A549 (cell line): Measurements from ENCODE around the gene NEK9. TPM values are rescaled to one million over a fixed set of nuclear protein-coding genes. Genes with fewer than 3 reads are reported as not detected.

Experiments
- ATAC-seq, 2 experiments: fragments of 200-7000 bp in 1 of 2; fragments of >200 bp in 1 of 2; cut with Nextera tagmentation in 1 of 2; cut with Tn5 transposase in 1 of 2; 3 replicates each; pipeline versions ENCODE4 v1.8.0 to v1.9.1; 2018 to 2020; ENCODE audit warnings: mild to moderate bottlenecking in 1 of 2, moderate library complexity in 1 of 2
- CTCF ChIA-PET: fragments of 300-600 bp; sonication (Branson Sonifier 250); formaldehyde crosslinking; extraction: SDS; loops from one replicate; lab custom pipeline; 2021; ENCODE audit warnings: antibody characterized with exemption, inconsistent platforms; lab: Yijun Ruan, JAX
- POLR2A ChIA-PET: fragments of 350-600 bp; formaldehyde crosslinking; extraction: SDS; loops from one replicate; lab custom pipeline; 2021; ENCODE audit warnings: antibody characterized with exemption, inconsistent platforms; lab: Yijun Ruan, JAX
- DNase-seq, 2 experiments: peaks; one replicate each; pipeline versions ENCODE4 v3.0.0 to v3.0.0-alpha.2; 2011 to 2016; ENCODE audit warnings: low read depth in 1 of 2, low spot score in 1 of 2
- FAIRE-seq: peaks from 2 replicates; lab custom pipeline; 2011; peaks lifted over from hg19 to GRCh38; lab: Jason Lieb, UNC
- H3K27ac ChIP-seq, 2 experiments: fragments of >200 bp; sonication (Bioruptor Twin); formaldehyde crosslinking; 3 replicates each; pipeline ENCODE4 v1.5.1; 2016 to 2017
- H3K4me1 ChIP-seq: fragments of >200 bp; sonication (Bioruptor Twin); formaldehyde crosslinking; 3 replicates; pipeline ENCODE4 v1.6.1; 2016
- H3K4me2 ChIP-seq: fragments of >200 bp; sonication (Bioruptor Twin); formaldehyde crosslinking; 3 replicates; pipeline ENCODE4 v1.6.1; 2016
- H3K4me3 ChIP-seq: fragments of >200 bp; sonication (Bioruptor Twin); formaldehyde crosslinking; 3 replicates; pipeline ENCODE4 v1.5.1; 2016
- H3K9me3 ChIP-seq: fragments of >200 bp; sonication (Bioruptor Twin); formaldehyde crosslinking; 3 replicates; pipeline ENCODE4 v1.6.1; 2016
- BHLHE40 ChIP-seq: IDR thresholded peaks from 2 replicates; pipeline ENCODE4 v1.6.1; 2012; ENCODE audit warnings: low read depth, low read length, inconsistent platforms
- CBX8 ChIP-seq: fragments of 200-600 bp; sonication (generic); IDR thresholded peaks from 2 replicates; pipeline ENCODE4 v1.6.1; 2016
- ELK1 ChIP-seq: fragments of 150-350 bp; IDR thresholded peaks from 2 replicates; pipeline ENCODE4 v1.6.1; 2014; ENCODE audit warnings: low read depth, mild to moderate bottlenecking, low read length
- ESRRA ChIP-seq: fragments of 150-350 bp; IDR thresholded peaks from 2 replicates; pipeline ENCODE4 v1.6.1; 2014; ENCODE audit warnings: mild to moderate bottlenecking, low read length, borderline replicate concordance
- FOXS1 ChIP-seq: fragments of 250-450 bp; sonication (Bioruptor Pico); IDR thresholded peaks from 2 replicates; pipeline ENCODE4 v1.5.0; 2020; ENCODE audit warnings: mild to moderate bottlenecking, moderate library complexity
- GATA3 ChIP-seq: IDR thresholded peaks from 2 replicates; pipeline ENCODE4 v1.6.1; 2012; ENCODE audit warnings: borderline replicate concordance
- HES2 ChIP-seq: fragments of >200 bp; sonication (Bioruptor Twin); formaldehyde crosslinking; IDR thresholded peaks from 2 replicates; pipeline ENCODE4 v1.6.1; 2016
- HOXB13 ChIP-seq: fragments of 250-450 bp; sonication (Bioruptor Pico); IDR thresholded peaks from 2 replicates; pipeline ENCODE4 v1.5.0; 2020; ENCODE audit warnings: low read depth, mild to moderate bottlenecking, moderate library complexity
- KDM5A ChIP-seq: fragments of 200-600 bp; sonication (generic); IDR thresholded peaks from 2 replicates; pipeline ENCODE4 v1.6.1; 2016; ENCODE audit warnings: antibody characterized with exemption, mild to moderate bottlenecking
- MAFK ChIP-seq: fragments of 450-650 bp; IDR thresholded peaks from 2 replicates; pipeline ENCODE4 v1.6.1; 2014; ENCODE audit not compliant: partially characterized antibody
- REST ChIP-seq: fragments of 200-600 bp; sonication (generic); IDR thresholded peaks from 2 replicates; pipeline ENCODE4 v1.6.1; 2016; ENCODE audit warnings: antibody characterized with exemption, mild to moderate bottlenecking, moderate library complexity
- RNF2 ChIP-seq: fragments of 200-600 bp; sonication (generic); IDR thresholded peaks from 2 replicates; pipeline ENCODE4 v1.6.1; 2016; ENCODE audit warnings: low read depth, mild to moderate bottlenecking, antibody characterized with exemption, moderate library complexity, borderline replicate concordance
- SMC3 ChIP-seq: fragments of >200 bp; sonication (Bioruptor Twin); formaldehyde crosslinking; IDR thresholded peaks from 3 replicates; pipeline ENCODE4 v1.6.1; 2018; ENCODE audit warnings: inconsistent platforms
- SREBF2 ChIP-seq: fragments of 450-650 bp; IDR thresholded peaks from 2 replicates; pipeline ENCODE4 v1.6.1; 2014; ENCODE audit warnings: mild to moderate bottlenecking, moderate library complexity
- ZFP36 ChIP-seq: fragments of 450-650 bp; IDR thresholded peaks from 2 replicates; pipeline ENCODE4 v1.6.1; 2014; ENCODE audit warnings: borderline replicate concordance; ENCODE audit not compliant: partially characterized antibody
- ZNF302 ChIP-seq: fragments of 250-450 bp; sonication (Bioruptor Pico); IDR thresholded peaks from 2 replicates; pipeline ENCODE4 v1.9.0; 2021; ENCODE audit warnings: inconsistent platforms, mild to moderate bottlenecking, moderate library complexity
- WGBS: methylation state at CpG from one replicate; pipeline ENCODE4 v1.1.6; 2017; ENCODE audit errors: missing lambda C conversion rate; 5-methylcytosine and 5-hydroxymethylcytosine counted together
- polyA plus RNA-seq, 4 experiments: library from polyadenylated mRNA; depleted of rRNA in 3 of 4; stranded (reverse); fragments of >200 nt; fragmentation: RNase III in 1 of 4; extraction: RNeasy Plus Mini Kit Qiagen cat#74134 plus additional on column Dnase treatment in 1 of 4; gene quantifications; 2 replicates in 3 of 4; 3 replicates in 1 of 4; pipeline ENCODE4 v1.2.3, GENCODE V29; 2011 to 2017
- TF ChIP-seq, protein P1 (sequence below): IDR thresholded peaks from 2 replicates; pipeline ENCODE4 v1.6.1; 2012
- TF ChIP-seq, protein P2 (sequence below): IDR thresholded peaks from 2 replicates; pipeline ENCODE4 v1.6.1; 2012; ENCODE audit warnings: low read depth, borderline replicate concordance

NEK9 gene
- polyA plus RNA-seq, 2 of the 4 experiments (the other 2 are of a cell fraction), result 49.4 to 75.9 TPM

DNA sequence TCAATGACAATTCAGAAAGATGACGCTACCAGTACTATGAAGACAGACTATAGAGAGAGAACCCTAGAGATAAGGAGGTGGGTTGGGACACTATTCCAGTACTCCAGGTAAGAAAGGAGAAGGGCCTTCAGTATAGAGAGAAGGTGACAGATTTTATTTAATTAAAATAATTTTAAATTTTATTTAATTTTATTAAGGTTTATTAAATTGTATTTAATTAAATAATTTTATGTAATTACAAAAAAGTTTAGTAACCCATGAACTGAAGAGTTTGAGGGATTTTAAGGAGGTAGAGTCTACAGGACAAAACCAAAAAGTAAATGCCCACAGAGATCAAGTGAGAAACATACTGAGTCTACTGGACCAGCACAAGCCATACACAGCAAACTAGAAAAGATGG, 29.3 kb upstream of the NEK9 start:
- TF ChIP-seq, protein P1, sequence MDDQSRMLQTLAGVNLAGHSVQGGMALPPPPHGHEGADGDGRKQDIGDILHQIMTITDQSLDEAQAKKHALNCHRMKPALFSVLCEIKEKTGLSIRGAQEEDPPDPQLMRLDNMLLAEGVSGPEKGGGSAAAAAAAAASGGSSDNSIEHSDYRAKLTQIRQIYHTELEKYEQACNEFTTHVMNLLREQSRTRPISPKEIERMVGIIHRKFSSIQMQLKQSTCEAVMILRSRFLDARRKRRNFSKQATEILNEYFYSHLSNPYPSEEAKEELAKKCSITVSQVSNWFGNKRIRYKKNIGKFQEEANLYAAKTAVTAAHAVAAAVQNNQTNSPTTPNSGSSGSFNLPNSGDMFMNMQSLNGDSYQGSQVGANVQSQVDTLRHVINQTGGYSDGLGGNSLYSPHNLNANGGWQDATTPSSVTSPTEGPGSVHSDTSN, result no peak
- TF ChIP-seq, protein P2, sequence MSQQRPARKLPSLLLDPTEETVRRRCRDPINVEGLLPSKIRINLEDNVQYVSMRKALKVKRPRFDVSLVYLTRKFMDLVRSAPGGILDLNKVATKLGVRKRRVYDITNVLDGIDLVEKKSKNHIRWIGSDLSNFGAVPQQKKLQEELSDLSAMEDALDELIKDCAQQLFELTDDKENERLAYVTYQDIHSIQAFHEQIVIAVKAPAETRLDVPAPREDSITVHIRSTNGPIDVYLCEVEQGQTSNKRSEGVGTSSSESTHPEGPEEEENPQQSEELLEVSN, result no peak
- no peak for TF ChIP-seq REST
- no peak for TF ChIP-seq SREBF2
- TF ChIP-seq ZNF302 (CRISPR knock-in tag), result no peak
- no peak for TF ChIP-seq BHLHE40
- no peak for TF ChIP-seq GATA3
- no peak for TF ChIP-seq ESRRA
- TF ChIP-seq ZFP36, result no peak
- no peak for TF ChIP-seq HES2
- TF ChIP-seq RNF2, result no peak
- no peak for TF ChIP-seq FOXS1 (CRISPR knock-in tag)
- TF ChIP-seq CBX8, result no peak
- H3K4me3 ChIP-seq, result no peak overlapping the region
- no peaks in the 10 kb centered on the region for H3K9me3 ChIP-seq
- ChIA-PET POLR2A (no interaction called here), CTCF (interaction anchor here (1.0 kb wide), 1 partner anchor 140 kb away, joined by 3 read pairs; no protein-coding TSS in a partner anchor)
- no peak for FAIRE-seq
- no peak for ATAC-seq
- 95% methylated on average over 1 of the region's 1 CpG for WGBS
- H3K4me1 ChIP-seq, result peaks cover 15% of the 10 kb centered on the region; the same call in 2 of the 3 replicates
- no peak overlapping the region for H3K27ac ChIP-seq
- DNase-seq, result no peak
- no peak overlapping the region for H3K4me2 ChIP-seq

DNA sequence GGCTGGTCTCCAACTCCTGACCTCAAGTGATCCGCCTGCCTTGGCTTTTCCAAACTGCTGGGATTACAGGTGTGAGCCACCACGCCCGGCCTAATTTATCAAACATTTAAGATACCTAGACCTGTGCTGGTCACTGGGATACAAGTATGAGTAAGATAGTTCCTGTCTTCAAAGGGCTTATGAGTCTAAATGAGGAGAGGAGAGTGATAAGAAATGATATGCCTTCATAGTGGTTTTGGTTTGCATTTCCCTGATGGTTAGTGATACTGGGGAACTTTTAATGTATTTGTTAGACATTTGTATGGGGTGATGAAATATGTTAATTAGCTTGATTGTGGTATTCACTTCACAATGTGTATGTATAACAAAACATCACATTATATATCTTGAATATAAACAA, 28.3 kb upstream of the NEK9 start:
- ChIA-PET POLR2A (no interaction called here), CTCF (interaction anchor here (1.0 kb wide), 1 partner anchor 141 kb away, joined by 3 read pairs; no protein-coding TSS in a partner anchor)
- H3K9me3 ChIP-seq, result no peaks in the 10 kb centered on the region
- DNase-seq (no peak), FAIRE-seq (no peak), ATAC-seq (no peak)
- H3K4me1 ChIP-seq, result peaks cover 19% of the 10 kb centered on the region; the same call in 2 of the 3 replicates
- H3K4me2 ChIP-seq, result no peak overlapping the region
- H3K27ac ChIP-seq, result no peak overlapping the region
- no peak for TF ChIP-seq CBX8
- no peak for TF ChIP-seq ESRRA
- TF ChIP-seq KDM5A, result no peak
- no peak for TF ChIP-seq HOXB13
- no peak for TF ChIP-seq ELK1
- TF ChIP-seq RNF2, result no peak
- no peak for TF ChIP-seq MAFK
- no peak for TF ChIP-seq SMC3
- H3K4me3 ChIP-seq, result no peak overlapping the region
- WGBS, result 93% methylated on average over 3 of the region's 3 CpGs
